ENCODE data around the gene SLIT3.

DNA sequence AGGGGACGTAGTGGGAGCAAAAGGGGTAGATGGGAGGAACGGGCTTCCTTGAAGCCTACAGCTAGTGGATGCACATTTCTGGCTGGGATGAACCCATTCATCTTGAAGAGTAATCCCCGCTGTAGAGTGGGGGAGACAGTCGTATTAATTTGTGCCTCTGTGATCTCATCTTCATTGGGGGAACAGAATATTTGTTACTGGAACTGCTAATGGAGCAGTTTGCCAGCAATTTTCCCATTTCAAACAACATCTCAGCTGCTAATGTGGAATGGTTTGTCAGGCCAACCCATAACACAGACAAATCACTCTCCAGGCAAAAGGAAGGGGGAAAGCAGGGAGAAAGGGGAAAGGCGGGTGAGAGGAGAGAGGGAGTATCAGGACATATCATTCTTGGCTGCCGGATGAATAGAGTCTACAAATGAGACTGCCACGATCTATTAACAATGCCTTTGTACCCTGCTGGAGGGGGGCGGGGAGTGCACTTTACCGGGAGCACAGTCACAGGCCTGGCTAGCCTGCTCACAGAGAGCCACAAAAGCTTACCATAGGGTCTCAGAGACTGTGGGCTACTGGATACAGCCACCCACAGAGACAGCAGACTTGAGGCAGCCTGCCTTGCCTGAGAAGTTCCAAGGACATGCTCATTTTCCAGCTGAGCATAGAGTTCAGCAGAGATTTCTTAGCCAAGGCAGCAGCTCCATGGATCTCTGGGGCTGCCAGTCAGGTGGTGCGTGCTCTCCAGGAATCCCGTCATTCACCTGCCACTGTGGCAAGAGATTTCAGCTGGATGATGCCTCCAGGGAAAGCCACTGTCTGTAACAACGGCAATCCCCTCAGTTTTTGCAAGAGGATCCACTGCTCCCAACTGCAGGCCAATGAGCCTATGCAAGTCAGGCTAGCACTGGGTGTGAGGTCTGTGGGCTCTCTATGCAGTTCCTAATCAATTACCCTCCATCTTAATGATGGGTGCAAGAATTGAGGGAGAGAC lies 504.1 kb downstream of the SLIT3 start:
- no peak for TF ChIP-seq POLR2A (IDR thresholded peaks at IDR 0.05; ENCODE audit: low read depth, low read length)
- no peak for TF ChIP-seq POLR2AphosphoS5 (IDR thresholded peaks at IDR 0.05; ENCODE audit: low read depth, low read length)
- no peak for TF ChIP-seq TAF1 (IDR thresholded peaks at IDR 0.05; ENCODE audit: low read depth, low read length)
- no peak for TF ChIP-seq POU2F2 (IDR thresholded peaks at IDR 0.05; ENCODE audit: low read depth, low read length)
- no peak for TF ChIP-seq SPI1 (IDR thresholded peaks at IDR 0.05; ENCODE audit: low read depth, low read length)

Measured in GM12891 (cell line).